ENCODE data around the gene SPOCK2.
"Not testable (repeated sequence)": the region's sequence is repeated elsewhere in the genome, so short reads cannot be mapped to it uniquely, and the experiment has no call there.

Gene SPOCK2

GRCh38 chr10:72039377-72039776, 49.0 kb downstream of the SPOCK2 start:
- Histone ChIP-seq H3K27ac (peak overlapping the region in 2 of 21 experiments; percentile 22 to 34), H3K4me3 (no peak overlapping the region)

- H3K27ac ChIP-seq = peak overlapping the region in 2 of 21 experiments; percentile 17 to 44
- no peak overlapping the region for H3K4me3 ChIP-seq
Measured at GRCh38 chr10:72038458-72039001, 49.8 kb downstream of the SPOCK2 start.

GRCh38 chr10:72037811-72038210, 50.5 kb downstream of the SPOCK2 start:
- Histone ChIP-seq H3K4me3 (no peak overlapping the region), H3K27ac (peak overlapping the region in 2 of 21 experiments; percentile 39 to 44)

GRCh38 chr10:72037266-72037665, 51.1 kb downstream of the SPOCK2 start:
- no peak overlapping the region for H3K4me3 ChIP-seq
- H3K27ac ChIP-seq = peak overlapping the region in 2 of 21 experiments; percentile 39 to 44

GRCh38 chr10:72035252-72035887, 53.0 kb downstream of the SPOCK2 start:
- Histone ChIP-seq H3K27ac (no peak overlapping the region), H3K4me3 (no peak overlapping the region)

DNA sequence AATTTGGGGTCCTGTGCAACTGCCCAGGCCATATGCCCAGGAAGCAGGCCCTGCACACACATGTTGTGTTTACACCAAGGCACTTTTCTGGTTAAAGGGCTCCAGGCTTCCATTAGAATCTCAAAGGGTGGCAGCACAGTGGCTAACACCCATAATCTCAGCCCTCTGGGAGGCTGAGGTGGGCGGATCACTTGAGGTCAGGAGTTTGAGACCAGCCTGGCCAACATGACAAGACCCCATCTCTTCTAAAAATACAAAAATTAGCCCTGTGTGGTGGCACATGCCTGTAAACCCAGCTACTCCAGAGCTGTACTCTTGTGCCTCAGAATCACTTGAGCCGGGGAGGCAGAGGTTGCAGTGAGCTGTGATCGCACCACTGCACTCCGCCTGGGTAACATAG, 53.6 kb downstream of the SPOCK2 start:
- no peak overlapping the region for H3K27ac ChIP-seq
- H3K4me3 ChIP-seq = no peak overlapping the region

DNA sequence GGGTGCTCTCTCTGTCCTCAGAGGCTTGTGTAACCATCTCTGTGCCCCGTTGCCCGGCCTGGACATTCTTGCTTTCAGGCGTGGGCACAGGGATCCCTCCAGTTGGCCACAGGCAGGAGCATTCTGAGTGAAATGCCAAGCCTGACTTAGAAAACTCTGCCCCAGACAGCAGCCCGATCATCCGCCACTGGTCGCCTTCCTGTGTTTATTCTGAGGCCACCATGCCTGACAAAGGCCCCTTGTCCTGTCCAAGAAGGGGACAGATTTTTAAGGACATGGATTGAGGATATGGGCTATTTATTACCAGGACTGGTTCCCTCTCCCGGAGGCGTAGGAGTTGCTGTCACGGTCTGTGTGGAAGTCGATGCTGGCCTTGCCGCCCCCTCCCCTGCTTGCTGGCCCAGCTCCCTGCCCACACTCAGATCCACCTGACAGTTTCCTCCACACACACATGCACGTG, 54.3 kb downstream of the SPOCK2 start:
- no peak overlapping the region for H3K27ac ChIP-seq

GRCh38 chr10:72032409-72033162, 55.8 kb downstream of the SPOCK2 start:
- not testable (repeated sequence) for H3K27ac ChIP-seq

More for the DNA sequence above, 54.3 kb downstream of the SPOCK2 start:
- no peak overlapping the region for H3K4me3 ChIP-seq

DNA sequence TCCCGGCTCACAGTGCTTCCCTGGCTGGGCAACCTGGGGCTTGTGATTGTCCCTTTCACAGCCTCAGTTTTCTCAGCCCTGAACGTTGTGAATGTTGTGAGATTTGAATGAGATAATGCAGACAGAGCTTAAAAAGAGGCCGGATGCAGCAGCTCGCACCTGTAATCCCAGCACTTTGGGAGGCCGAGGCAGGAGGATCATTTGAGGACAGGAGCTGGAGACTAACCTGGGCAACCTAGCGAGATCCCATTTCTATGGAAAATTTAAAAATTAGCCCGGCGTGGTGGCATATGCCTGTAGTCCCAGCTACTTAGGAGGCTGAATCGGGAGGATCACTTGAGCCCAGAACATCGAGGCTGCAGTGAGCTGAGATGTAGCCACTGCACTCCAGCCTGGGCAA, 56.6 kb downstream of the SPOCK2 start:
- H3K27ac ChIP-seq = no peak overlapping the region
- H3K4me3 ChIP-seq = no peak overlapping the region

More at GRCh38 chr10:72032409-72033162, 55.8 kb downstream of the SPOCK2 start:
- not testable (repeated sequence) for H3K4me3 ChIP-seq

DNA sequence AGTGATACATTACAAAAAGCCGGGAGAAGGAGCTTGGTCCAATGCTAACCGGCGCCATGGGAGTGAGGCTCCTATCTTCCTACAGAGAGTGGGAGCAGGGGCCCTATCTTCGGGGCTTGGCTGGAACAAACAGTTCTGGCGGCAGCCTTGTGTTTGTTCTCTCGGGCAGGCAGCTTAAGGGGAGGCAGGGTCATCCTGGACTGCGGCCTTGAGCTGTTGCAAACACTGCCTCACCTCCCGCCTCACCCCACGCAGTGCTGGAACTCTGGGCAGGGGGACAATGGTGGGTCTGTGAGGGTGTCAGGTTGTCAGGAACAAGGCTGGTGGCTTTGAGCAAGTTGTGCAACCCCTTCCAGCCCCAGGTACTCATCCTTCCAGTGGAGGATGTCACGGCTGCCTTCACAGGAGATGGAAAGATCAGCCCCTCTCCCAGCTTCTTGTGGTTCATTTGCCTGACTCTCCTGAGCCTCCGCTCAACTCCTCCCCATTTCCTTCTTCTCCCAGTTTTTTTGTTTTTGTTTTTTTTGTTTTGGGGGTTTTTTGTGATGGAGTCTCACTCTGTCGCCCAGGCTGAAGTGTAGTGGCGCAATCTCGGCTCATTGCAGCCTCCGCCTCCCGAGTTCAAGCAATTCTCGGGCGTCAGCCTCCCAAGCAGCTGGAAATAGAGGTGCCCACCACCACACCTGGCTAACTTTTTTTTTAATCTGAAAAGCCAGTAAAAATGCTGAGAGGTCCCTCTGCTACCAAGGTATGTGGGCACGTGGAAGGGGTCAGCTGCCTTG, 57.4 kb downstream of the SPOCK2 start:
- Histone ChIP-seq H3K4me3 (no peak overlapping the region), H3K27ac (no peak overlapping the region)

DNA sequence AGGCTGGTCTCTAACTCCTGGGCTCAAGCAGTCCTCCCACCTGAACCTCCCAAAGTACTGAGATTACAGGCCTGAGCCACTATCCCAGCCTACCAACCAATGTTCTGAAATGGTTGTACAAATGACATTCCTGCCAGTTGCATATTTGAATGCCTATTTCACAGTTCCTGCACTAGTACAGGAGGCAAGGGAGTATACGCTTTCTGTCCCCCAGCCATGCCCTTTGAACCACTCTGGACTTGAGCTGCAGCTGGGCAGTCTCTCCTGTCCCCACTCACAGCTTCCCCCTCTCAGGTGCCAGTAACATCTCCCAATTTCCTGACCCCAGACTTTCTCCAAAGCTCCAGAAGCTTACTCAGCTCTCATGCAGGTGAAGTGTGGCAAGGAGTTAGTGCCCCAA, 58.9 kb downstream of the SPOCK2 start:
- H3K4me3 ChIP-seq = no peak overlapping the region
- H3K27ac ChIP-seq = no peak overlapping the region

DNA sequence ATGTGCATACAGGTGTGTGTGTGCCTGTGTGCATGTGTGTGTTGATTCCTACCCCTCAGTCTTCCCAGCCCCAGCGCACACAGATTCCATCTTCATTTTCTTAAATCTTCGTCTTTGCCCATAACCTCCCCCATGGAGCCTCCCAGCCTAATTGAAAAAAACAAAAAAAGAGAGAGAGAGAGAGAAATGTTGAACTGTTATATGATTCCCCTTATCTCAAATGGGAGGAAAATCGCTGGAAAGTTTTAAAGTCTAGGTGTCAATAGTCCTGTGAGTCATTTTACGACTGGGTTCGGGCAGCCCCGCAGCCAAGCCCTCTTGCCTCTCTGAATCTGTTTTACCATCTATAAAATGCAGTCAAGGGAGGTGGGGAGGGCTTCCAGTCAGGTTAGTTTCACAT, 60.9 kb downstream of the SPOCK2 start:
- no peak overlapping the region for H3K27ac ChIP-seq

GRCh38 chr10:72026278-72027111, 61.9 kb downstream of the SPOCK2 start:
- no peak overlapping the region for H3K27ac ChIP-seq
- no peak overlapping the region for H3K4me3 ChIP-seq

More for the DNA sequence above, 60.9 kb downstream of the SPOCK2 start:
- H3K4me3 ChIP-seq = no peak overlapping the region

GRCh38 chr10:72025832-72026231, 62.5 kb downstream of the SPOCK2 start:
- Histone ChIP-seq H3K4me3 (no peak overlapping the region), H3K27ac (no peak overlapping the region)

DNA sequence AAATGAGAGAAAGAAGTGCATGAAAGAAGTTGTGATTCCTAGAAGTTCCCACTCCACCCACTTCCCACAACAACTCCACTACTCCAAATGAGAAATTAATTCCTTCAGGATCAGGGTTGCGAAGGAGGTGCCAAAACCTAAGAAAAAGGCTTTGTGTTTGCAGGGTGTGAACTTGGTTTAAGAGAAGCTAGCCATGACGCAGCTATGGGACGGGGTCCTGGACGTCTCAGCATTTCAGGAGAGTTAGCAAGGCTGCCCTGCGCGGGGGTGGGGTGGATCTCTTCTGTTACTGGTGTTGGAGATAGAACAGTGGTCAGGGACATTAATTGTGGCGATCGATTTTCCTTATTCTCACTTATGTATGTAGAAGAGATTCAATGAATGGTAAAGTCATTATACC, 63.0 kb downstream of the SPOCK2 start:
- peak overlapping the region in 2 of 21 experiments; percentile 16 to 20 for H3K27ac ChIP-seq
- no peak overlapping the region for H3K4me3 ChIP-seq

- H3K27ac ChIP-seq = peak overlapping the region in 3 of 21 experiments; percentile 8 to 54 (median 20)
- H3K4me3 ChIP-seq = no peak overlapping the region
Measured at GRCh38 chr10:72024596-72024995, 63.8 kb downstream of the SPOCK2 start.

DNA sequence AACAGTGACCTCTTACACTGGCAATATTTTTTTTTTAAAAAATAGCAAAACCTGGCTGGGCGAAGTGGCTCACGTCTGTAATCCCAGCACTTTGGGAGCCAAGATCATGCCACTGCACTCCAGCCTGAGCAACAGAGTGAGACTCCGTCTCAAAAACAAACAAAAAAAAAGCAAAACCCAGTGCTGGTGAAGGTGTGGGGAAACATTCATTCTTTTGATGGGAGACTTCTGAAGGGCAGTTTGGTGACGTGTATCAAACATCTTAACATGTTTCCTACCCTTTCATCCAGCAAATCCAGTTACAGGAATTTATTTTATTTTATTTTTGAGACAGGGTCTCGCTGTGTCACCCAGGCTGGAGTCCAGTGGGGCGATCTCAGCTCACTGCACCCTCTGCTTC, 66.1 kb downstream of the SPOCK2 start:
- H3K4me3 ChIP-seq = no peak overlapping the region
- no peak overlapping the region for H3K27ac ChIP-seq

GRCh38 chr10:72020914-72021809, 67.2 kb downstream of the SPOCK2 start:
- Histone ChIP-seq H3K27ac (no peak overlapping the region), H3K4me3 (no peak overlapping the region)

Data from skin epidermis (tissue), 12 donors.